Activated CD4-positive, alpha-beta T cell treated with anti-CD3 and anti-CD28 coated beads, Interleukin-2, Interleukin-6, amounts not matched to agents 100 ng/mL and 50 ng/mL, durations not matched to agents 16 hours and 8 hours (primary cell): ENCODE results near the gene ARAP1.
A peak's percentile ranks its signal among the peaks of the same experiment; 100 is the strongest.

Experiments
- DNase-seq: peaks from one replicate; pipeline ENCODE4 v3.0.0-alpha.2; 2020

ARAP1 gene

DNA sequence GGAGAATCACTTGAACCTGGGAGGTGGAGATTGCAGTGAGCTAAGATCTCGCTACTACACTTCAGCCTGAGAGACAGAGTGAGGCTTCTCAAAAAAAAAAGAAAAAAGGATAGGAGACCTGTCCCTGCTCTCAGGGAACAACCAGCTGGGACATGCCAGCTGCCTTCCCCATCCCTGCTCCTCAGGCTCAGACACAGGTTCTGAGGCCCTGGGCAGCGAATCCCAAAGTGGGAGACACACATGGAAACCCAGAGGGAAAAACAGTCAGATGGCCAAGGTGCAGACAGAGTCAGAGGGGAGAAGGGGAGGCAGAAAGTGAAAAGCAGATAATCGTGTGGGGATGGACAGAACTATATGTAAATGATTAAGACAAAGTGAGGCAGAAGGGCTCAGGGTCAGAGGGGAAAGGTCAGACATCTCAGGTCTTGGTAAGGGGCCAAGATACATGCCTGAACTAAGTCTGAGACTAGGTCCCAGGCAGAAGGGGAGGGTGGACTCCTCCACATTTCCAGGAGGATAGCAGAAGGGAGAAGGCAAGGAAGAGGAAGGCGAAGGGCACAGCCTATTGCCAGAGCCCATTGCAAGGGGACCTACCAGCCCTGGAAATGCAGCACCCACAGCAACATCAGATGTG lies 27.4 kb upstream of the ARAP1 start:
- DNase-seq: no peak

GRCh38 chr11:72778535-72779494 lies 26.6 kb upstream of the ARAP1 start:
- no peak for DNase-seq

DNA sequence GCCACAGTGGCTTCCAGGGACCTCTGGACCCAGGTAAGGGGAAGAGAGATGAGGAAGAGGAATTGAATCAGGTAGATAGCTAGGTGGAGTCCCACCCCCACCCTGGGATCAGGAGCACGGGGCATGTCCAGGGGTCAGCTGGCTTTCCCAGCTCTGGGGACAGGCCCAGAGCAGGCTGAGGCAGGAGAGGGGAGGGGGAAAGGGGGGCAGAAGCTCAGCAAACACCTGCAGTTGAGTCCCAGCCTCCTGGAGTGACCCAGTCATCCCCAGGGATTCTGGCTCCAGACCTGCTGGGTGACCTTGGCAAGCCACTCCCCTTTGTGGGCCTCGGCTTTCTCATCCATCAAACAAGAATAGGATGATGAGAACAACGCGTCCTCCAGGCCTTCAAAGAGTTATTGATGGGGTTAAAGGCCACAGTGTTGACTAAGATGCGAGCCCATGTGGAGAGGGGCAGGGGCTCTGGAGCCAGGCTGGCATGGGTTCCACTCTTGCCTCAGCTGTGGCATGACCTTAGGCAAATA lies 25.6 kb upstream of the ARAP1 start:
- no peak for DNase-seq

DNA sequence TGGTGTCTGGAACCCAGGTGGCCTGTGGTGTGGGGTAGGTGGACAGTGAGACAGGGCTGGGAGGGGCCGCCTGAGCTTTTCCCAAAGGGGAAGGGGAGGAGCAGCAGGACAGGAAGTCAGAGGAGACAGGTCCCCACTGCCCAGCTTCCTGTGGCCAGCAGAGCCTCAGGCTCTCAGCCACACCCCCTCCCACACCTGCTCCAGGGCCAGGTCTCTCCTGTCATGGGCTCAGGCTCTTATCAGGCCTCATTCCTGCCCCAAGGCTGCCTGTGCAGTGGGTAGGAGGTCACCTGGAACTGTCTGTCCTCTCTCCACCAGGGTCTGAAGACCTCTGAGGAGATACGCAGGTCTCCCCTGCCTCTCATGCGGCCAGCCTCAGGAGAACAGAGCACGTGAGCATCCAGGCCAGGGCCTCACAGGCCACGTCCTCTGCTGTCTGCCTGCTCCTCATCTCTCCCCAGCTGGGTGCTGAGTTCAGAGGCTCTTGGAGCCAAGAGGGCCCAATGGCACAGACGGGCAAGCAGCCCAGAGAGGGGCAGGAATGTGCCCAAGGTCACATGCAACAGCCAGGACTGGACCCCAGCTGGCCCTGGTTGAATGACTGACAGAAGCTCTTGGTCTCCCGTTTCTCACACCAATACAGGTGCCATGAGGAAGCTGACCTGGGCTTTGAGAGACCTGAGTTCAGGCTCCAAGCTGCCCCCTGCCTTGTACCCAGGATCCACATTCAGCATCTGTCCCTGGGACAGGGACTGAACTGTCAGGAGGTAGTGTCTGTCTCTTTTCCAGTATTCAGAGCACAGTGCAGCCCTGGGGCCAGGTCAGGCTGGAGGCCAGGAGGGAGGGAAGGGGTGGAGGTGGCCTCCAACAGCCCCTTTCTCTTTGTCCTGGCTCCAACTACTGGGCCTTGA lies 24.9 kb upstream of the ARAP1 start:
- DNase-seq: no peak

DNA sequence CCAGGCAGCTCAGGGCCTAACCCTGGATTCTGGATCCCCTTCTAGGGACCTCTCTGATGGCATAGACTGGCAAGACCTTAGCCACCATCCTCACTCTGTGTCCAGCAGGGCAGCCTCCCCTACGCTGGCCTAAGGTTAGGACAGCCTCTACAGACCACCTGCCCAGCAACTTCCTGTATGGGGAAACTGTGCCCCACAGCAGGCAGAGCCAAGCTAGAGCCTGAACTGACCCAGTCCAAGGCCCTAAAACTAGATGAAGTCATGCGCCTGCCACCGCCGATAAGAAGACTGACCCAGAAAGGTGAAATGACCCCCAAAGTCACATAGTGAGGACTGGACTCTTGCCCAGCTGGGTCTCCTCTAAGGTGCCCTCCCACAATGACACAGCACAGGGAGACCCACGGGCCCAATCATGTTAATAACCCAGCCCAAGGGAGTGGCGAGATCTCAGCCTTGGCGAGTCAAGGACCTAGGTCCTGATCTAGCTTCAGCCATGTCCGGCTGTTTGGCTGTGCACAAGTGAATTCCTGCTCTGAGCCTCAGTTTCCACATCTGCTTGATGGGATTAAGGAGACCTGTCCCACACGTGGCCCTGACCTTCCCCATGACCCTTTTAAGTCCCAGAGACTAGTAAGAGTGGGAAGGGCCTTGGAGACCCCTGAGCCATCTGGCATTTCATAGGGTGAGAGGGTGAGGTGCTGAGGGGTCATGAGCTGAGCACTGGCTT lies 24.1 kb upstream of the ARAP1 start:
- no peak for DNase-seq

DNA sequence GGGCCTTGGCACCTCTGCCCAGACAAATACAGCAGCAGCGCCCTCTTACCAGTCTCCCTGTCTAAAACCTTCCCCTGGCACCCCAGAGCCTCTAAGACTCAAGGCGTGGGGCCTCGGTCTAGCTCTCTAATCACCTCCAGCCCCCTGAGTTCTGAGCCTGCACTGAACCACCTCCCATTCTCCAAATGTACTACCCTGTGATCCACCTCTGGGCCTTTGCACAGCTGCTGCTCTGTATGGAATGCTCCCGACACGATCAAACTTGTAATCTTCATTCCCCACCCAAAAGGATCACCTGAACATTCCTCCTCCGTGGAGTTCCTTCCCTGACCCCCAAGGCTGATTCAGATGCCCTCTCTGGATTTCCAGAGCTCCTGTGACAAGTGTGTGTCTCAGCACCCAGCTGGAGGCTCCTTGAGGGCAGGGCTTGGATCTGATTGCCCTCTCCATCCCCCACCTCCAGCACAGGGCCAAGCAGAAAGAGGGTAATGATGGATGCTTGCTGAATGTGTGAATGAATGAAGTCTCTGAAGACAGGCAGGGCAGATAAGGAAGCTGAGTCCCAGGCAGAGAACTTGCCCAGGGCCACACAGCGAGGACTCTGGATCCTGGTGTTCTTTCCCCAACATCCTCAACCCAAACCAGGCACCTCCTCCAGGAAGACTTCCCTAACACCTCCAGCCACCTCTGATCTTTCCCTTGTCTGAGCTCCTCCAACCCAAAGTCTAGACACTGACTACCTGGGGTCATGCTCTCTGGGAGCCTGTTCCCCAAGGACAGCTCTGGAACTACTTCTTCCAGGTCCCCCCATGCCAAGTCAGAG lies 23.3 kb upstream of the ARAP1 start:
- DNase-seq: no peak

DNA sequence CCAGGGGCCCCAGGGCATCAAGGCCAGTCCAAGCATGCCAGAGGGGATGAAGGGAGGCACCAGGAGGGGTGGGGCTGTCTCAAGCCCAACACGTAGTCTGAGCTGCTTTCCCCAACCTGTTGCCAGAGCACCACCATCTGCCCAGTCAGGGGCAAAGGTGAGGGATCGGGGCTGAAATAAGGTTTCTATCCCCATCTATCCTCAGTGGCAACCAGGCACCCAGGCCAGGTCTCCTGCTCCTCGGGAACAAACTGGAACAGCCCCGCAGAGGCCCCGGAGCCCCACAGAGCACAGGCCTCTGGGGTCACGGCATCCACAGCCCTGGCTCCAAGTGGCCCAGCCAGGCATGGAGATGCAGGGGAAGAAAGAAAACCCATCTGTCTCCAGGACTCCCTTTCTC lies 22.3 kb upstream of the ARAP1 start:
- DNase-seq: no peak

GRCh38 chr11:72773696-72774095 lies 21.5 kb upstream of the ARAP1 start:
- DNase-seq: no peak

DNA sequence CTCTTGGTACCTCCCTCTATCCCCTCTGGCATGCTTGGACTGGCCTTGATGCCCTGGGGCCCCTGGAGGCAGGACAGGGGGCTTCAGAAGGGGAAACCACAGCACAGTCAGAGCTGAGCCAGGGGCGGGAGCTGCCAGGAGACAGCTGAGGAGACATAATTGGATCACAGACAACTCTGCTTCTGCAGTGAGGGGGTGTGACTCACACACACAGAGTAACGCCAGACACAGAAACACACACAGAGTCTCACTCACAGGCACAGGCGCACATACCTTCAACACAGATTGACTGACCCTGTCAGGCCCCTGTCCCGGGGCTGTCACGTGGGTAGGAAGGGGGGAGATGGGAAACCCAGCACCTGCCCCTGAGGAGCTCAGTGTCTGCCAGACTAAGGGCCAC lies 21.1 kb upstream of the ARAP1 start:
- DNase-seq: no peak

DNA sequence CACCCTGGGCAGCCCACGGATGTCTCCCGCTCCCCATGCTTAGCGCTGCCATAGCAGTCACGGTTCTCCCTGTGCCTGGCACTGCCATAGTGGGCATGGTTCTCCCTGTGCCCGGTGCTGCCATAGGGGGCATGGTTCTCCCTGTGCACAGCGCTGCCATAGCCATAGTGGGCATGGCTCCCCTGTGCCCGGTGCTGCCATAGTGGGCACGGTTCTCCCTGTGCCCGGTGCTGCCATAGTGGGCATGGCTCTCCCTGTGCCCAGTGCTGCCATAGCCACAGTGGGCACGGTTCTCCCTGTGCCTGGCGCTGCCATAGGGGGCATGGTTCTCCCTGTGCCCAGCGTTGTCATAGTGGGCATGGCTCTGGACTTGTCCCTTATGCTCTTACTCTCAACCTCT lies 19.9 kb upstream of the ARAP1 start:
- DNase-seq: no peak

- DNase-seq: no peak
Observed at GRCh38 chr11:72771507-72771906, 19.3 kb upstream of the ARAP1 start.

GRCh38 chr11:72770799-72771198 lies 18.6 kb upstream of the ARAP1 start:
- DNase-seq: no peak

- DNase-seq: no peak
Observed at GRCh38 chr11:72769680-72770079, 17.5 kb upstream of the ARAP1 start.

GRCh38 chr11:72768581-72768980 lies 16.4 kb upstream of the ARAP1 start:
- DNase-seq: no peak

GRCh38 chr11:72767203-72768062 lies 15.2 kb upstream of the ARAP1 start:
- DNase-seq: no peak

- no peak for DNase-seq
Observed at GRCh38 chr11:72766152-72766902, 14.1 kb upstream of the ARAP1 start.

DNA sequence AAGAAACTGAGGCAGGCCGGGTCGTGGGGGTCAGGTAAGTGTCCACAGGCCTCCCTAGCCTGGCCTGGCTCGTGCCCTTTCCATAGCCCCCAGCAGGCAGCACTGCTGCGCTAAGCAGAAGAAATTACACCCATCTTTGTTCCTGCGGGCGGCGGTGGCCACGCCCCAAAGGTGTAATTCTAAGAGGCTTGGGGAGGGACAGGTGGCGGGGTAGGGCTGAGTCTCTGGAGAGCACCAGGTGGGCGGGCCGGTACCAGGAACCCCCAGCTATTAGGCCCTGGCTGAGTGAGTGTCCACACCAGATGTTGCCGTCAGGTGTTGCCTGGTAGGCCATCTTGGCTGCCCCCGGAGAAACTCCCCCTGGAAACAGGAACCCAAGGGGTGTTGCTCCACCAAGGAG lies 12.3 kb upstream of the ARAP1 start:
- DNase-seq: no peak

DNA sequence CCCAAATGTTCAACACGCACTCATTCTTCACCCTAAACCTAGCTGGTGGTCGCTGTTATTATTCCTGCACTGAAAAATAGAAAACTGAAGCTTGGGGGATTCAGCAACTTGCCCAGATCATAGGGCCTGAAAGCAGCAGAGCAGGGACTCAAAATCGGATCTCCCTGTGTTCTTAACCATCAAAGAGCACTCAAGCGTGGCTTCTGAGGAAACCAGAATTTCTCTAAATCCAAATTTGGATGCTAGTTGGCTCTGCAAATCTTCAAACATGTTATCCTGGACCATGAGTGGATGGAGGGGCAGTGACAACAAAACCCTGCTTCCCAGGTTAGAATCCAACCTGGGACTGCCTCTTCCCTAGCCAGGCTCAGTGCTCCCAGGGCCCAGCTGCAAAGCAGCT lies 11.6 kb upstream of the ARAP1 start:
- no peak for DNase-seq

DNA sequence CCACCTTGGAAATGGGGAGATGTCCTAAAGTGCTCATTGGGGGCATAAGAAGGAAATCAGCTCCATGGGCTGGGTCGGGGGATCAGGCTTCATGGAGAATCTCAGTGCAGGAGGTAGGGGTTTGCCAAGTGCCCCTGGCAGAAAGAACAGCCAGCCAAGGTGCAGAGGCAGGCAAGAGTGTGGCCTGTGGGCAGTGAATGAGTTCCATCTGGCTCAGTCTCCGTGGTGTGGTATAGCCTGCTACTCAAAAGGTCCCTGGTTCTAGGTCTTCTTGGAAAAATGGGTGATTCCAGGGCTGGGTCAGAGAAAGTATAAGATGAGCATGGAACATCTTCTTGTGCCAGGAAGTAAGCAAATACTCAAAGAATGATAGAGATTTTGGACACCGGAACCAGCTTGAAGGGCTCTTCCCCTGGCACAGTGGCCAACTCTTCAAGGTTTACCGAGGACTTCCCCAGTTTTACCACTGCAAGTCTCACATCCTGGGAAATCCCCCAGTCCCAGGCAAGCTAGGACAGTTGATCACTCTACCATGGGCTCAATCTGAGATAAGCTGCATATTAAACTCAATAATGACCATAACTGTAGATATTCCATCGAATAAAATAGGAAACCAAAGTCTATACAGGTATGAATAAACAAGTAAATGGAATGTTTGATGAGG lies 10.6 kb upstream of the ARAP1 start:
- peak; percentile 56 for DNase-seq
